Keratinocyte (primary cell): Measurements from ENCODE around the gene TMEM169.

Experiments
- EZH2 ChIP-seq: IDR thresholded peaks from one replicate; pipeline ENCODE4 v1.6.1; 2012; ENCODE audit warnings: inconsistent platforms, mild to moderate bottlenecking, low read length, moderate library complexity
- TF ChIP-seq, protein P1 (sequence below), 3 experiments: IDR thresholded peaks in 1 of 3; conservative IDR thresholded peaks in 1 of 3; optimal IDR thresholded peaks in 1 of 3; 2 replicates in 2 of 3; 3 replicates in 1 of 3; pipeline versions ENCODE3 to v1.5.1; 2011; ENCODE audit warnings: low read length in 3 of 3, mild to moderate bottlenecking in 3 of 3, moderate library complexity in 2 of 3, control low read depth in 1 of 3, inconsistent platforms in 1 of 3; ENCODE audit not compliant: insufficient read depth in 2 of 3; ENCODE audit errors: extremely low read depth in 1 of 3

GRCh38 chr2:216081487-216082116, at the start of gene TMEM169, which contains the start of gene PECR:
- TF ChIP-seq, protein P1, sequence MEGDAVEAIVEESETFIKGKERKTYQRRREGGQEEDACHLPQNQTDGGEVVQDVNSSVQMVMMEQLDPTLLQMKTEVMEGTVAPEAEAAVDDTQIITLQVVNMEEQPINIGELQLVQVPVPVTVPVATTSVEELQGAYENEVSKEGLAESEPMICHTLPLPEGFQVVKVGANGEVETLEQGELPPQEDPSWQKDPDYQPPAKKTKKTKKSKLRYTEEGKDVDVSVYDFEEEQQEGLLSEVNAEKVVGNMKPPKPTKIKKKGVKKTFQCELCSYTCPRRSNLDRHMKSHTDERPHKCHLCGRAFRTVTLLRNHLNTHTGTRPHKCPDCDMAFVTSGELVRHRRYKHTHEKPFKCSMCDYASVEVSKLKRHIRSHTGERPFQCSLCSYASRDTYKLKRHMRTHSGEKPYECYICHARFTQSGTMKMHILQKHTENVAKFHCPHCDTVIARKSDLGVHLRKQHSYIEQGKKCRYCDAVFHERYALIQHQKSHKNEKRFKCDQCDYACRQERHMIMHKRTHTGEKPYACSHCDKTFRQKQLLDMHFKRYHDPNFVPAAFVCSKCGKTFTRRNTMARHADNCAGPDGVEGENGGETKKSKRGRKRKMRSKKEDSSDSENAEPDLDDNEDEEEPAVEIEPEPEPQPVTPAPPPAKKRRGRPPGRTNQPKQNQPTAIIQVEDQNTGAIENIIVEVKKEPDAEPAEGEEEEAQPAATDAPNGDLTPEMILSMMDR (optimal IDR thresholded peaks at IDR 0.05 in 1 of 3, IDR thresholded peaks at IDR 0.05 in 1 of 3, conservative IDR thresholded peaks at IDR 0.05 in 1 of 3; ENCODE audit: extremely low read depth in 1 of 3, insufficient read depth in 2 of 3, low read length in 3 of 3): no peak
- no peak for TF ChIP-seq EZH2
